Ovary (tissue), 3 donors: Measurements from ENCODE around the gene PHF14.

Source experiments
- EP300 ChIP-seq: sonication (generic); formaldehyde crosslinking; IDR thresholded peaks from one replicate; pipeline ENCODE4 v1.6.1; 2017; ENCODE audit warnings: antibody characterized with exemption
- POLR2A ChIP-seq: fragments of 450-650 bp; IDR thresholded peaks from one replicate; pipeline ENCODE4 v1.6.1; 2017; ENCODE audit warnings: antibody characterized with exemption, mild to moderate bottlenecking, moderate library complexity
- TF ChIP-seq, protein P1 (sequence below), 3 donors: fragments of 450-650 bp in 2 of 3; fragments of 200-600 bp in 1 of 3; IDR thresholded peaks; one replicate each; pipeline versions ENCODE4 v1.5.1 to v1.8.0; 2016 to 2022; ENCODE audit warnings: antibody characterized with exemption in 3 of 3, mild to moderate bottlenecking in 1 of 3
- donor health status: DM: no; HTN: no; CAD: no.

DNA sequence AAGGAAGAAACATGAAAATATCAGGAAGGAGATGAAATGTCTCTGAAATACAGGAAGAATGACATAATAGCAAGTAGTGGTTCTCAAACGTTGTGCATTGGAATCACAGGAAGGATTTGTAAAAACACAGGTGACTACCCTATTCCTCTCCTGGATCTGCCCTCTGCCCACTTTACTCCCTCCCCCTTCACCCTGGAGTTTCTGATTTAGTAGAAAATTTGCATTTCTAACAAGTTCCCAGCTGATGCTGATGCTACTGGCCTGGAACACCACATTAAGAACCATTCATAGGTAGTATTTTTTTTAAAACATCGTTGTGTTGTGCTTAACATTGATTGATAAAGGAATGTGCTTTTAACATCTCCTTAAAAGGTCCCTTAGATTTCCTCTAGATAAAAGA lies 130.9 kb downstream of the PHF14 start:
- TF ChIP-seq, protein P1, sequence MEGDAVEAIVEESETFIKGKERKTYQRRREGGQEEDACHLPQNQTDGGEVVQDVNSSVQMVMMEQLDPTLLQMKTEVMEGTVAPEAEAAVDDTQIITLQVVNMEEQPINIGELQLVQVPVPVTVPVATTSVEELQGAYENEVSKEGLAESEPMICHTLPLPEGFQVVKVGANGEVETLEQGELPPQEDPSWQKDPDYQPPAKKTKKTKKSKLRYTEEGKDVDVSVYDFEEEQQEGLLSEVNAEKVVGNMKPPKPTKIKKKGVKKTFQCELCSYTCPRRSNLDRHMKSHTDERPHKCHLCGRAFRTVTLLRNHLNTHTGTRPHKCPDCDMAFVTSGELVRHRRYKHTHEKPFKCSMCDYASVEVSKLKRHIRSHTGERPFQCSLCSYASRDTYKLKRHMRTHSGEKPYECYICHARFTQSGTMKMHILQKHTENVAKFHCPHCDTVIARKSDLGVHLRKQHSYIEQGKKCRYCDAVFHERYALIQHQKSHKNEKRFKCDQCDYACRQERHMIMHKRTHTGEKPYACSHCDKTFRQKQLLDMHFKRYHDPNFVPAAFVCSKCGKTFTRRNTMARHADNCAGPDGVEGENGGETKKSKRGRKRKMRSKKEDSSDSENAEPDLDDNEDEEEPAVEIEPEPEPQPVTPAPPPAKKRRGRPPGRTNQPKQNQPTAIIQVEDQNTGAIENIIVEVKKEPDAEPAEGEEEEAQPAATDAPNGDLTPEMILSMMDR (IDR thresholded peaks at IDR 0.05), result no peak
- no peak for TF ChIP-seq POLR2A
- no peak for TF ChIP-seq EP300
